Stimulated activated CD8-positive, alpha-beta memory T cell treated with anti-CD3 and anti-CD28 coated beads, Interleukin-7, amount 100 ng/mL, for 1 hour (primary cell): ENCODE results near the gene IFNB1.

Experiments
- DNase-seq, 2 donors: peaks; one replicate each; pipeline ENCODE4 v3.0.0-alpha.2; 2020; ENCODE audit warnings: low read depth in 2 of 2

IFNB1 gene

GRCh38 chr9:21077781-21078180 lies at the start of gene IFNB1:
TSS of gene IFNB1 (minus strand) at chr9:21077942. CDS start at chr9:21077869, 73 bp downstream.
- no peak for DNase-seq

GRCh38 chr9:21121595-21122251 lies 44.0 kb upstream of the IFNB1 start:
- no peak for DNase-seq

DNA sequence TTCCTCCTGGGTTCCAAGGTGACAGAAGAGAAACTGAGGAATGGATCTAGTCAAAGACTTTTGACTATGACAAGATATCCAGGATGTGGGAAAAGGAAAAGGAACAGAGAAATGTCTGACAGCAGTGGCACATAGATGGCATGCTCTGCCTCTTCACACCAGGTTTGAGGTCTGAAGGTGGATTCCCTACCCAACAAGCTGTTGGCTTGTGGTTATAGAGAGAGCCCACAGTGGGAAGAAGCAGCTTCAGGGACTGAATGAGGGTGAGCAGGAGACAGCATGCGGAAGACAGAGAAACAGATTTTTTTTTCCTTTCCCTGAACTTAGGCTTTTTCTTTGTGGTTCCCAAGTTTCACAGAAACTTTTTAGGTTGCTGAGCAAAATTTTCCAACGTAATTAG lies 43.3 kb upstream of the IFNB1 start:
- DNase-seq = no peak

- no peak for DNase-seq
These were observed 41.5 kb upstream of the IFNB1 start for GRCh38 chr9:21119093-21119770.

DNA sequence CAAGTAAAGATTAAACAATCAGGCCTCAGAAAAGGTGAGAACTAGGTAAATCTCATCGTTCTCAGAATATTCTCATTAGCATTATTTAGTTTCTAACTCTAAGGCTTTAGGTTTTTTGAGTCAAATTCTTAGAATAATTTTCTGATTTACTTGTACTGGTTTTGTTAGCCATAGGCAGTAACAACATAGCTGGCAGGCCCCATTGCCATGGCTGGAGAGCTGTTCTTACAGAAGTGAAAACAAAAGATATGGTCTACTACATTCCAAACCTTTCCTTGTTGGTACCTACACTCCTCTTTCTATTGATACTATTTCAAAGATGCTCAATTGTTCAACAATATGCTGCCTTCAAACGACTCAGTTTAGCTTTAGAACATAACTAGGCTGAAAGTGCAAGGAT lies 36.6 kb upstream of the IFNB1 start:
- DNase-seq = no peak

DNA sequence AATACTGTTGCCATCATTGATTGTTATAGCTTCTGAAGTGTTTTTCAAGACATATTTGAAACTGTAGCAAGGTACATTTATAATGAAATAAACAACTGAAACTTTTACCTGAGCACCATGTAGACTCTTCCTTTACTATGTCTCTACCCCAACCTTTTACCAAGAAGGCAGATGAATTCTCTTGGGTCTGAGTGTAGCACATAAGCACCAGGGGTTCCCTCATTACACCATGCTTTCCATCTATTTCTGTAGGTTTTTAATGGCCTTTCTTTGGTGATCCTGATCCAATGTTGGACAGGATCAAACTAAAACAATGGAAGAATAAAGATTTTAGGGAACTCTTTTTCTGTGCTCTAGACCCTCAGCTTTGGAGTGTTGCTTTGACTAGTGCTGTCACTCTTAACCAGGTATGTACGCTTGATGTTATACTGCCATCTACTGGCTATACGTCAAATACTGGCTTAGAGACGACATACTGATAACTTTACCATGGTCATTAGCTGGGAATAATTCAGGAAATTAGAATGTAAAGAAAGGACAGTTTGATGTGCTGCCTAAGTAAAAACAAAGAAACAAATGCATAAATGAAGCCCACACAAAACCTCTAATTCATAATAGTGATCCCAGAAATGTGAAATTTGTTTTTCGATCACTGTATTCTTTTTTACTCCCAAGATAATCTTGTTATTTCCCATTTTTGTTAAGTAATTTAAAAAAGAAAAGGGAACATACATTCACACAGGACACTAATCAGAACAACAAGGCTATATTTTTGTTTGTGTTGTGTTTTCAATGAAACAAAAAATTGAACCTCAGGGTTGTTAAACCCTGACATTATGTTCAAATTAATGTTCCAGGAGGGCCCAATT lies 33.2 kb upstream of the IFNB1 start:
- DNase-seq = no peak

DNA sequence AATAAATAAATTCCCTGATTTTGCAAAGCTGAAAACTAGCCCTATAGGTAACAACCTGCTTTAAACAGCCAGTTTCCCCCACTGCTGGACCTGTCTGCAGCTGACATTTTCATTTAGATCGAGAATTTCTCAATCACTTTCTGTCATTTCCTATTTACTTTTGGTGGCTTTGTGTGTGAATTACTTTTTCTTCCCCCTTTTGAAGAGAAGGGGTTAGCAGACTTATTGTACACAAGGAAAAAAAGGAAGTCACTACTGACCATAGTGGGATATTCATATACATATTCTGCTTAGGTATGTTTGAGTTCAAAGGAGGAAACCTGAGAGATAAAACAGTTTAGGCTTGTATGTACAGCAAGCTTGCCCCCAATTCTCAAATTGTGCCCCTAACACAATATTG lies 27.0 kb upstream of the IFNB1 start:
- no peak for DNase-seq

DNA sequence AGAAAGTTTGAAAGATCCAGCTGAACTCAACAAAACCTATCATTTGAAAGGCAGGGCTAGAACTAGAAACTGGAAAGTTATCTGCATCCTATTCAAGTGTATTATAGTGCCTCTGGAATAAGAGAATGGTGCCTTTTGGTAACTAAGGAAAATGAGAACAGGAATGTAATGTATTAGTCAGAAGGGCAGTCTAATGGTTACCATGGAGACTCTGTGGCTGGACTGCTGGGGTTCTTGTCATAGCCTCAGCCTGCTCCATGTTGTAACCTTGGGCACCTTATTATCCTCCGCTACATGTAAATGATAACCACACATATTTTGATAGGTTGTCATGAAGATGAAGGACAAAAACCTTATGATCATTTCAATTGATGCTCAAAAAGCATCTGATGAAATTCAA lies 24.6 kb upstream of the IFNB1 start:
- no peak for DNase-seq

DNA sequence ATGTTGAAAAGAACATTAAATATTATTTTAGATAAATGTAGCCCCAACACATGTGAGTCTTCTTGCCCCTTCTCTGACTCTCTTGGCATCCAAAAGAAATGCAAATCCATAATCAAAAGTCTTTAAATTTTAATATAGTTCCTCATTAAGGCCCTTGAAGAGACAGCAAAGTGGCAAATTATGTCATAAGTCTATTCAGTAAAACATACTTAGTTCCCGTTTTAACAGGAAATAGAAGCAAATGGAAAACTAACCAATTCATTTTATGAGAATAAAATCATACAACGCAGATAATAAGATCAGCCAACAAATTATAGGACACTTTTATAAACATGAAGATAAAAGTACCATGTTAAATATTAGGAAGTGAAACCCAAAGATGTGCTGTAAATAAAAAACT lies 20.1 kb upstream of the IFNB1 start:
- no peak for DNase-seq

- DNase-seq = no peak
These were observed 19.1 kb upstream of the IFNB1 start for GRCh38 chr9:21096901-21097255.

DNA sequence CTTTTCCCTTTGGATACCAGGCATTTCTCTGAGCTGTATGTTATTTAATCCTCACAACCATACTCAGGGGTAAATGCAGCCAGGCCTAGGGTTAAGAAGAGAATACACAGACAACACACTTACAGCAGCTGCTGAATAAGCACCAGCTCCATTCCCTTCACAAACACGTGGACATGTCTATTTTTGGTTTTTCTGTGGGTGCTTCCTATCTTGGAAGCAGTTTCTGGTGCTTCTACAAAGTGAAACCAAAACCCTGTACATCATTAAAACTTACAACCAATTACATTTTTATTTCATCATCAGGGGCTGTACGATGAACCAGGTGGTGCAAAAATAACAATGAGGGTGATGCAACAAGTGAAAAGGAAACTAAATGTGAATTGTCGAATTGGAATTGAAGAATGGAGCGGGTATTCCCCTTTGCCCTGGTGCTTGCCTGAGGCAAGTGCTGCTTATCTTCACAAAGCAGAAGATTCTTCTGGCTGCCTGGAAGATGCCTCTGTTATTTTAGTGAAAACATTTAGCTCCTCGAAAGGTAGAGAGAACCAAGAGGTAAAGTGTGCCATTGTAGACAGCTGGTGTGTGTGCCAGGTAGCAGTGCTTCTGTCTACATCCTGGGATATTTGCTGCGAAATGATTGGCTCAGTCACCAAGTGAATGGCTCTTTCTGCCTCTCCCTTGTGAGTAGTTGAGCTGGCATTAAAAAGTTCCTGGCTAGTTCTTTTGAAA lies 18.6 kb upstream of the IFNB1 start:
- no peak for DNase-seq

DNA sequence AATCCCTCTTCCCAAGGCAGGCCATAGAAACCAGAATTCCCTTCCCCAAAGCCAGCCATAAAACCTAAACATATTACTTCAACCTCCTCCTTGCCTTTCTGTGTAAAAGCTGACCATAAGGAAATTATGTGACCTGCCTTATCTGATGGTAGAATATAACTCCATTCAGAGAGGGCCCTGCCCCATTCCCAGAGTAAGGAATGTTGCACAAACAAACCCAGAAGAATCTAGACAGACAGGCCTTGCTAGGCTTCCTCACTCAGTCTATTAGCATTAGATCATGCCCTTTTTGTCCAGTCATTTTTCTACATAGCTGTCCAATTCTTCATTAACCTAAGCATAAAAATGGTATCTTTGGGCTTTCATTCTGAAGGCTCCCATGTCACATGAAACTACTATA lies 17.8 kb upstream of the IFNB1 start:
- no peak for DNase-seq

DNA sequence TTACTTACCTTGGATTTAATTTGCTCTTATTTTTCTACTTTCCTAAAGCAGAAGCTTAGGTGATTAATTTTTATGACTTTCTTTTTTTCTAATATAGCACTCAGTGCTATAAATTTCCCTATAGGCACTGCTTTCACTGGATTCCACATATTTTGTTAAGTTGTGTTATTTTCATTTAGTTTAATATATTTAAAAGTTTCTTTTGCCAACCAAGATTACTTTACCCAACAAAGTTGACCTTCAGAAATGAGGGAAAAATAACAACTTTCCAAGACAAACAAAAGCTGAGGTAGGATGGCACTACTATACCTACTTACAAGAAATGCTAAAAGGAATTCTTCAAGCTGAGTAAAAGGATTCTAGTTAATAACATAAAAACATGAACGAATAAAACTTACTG lies 8.8 kb upstream of the IFNB1 start:
- DNase-seq = no peak

DNA sequence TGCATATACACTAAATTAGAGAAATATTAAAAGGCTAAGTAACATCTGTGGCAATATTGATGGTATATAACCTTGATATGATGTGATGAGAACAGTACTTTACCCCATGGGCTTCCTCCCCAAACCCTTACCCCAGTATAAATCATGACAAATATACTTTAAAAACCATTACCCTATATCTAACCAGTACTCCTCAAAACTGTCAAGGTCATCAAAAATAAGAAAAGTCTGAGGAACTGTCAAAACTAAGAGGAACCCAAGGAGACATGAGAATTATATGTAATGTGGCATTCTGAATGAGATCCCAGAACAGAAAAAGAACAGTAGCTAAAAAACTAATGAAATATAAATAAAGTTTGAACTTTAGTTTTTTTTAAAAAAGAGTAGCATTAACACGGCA lies 7.3 kb upstream of the IFNB1 start:
- no peak for DNase-seq

DNA sequence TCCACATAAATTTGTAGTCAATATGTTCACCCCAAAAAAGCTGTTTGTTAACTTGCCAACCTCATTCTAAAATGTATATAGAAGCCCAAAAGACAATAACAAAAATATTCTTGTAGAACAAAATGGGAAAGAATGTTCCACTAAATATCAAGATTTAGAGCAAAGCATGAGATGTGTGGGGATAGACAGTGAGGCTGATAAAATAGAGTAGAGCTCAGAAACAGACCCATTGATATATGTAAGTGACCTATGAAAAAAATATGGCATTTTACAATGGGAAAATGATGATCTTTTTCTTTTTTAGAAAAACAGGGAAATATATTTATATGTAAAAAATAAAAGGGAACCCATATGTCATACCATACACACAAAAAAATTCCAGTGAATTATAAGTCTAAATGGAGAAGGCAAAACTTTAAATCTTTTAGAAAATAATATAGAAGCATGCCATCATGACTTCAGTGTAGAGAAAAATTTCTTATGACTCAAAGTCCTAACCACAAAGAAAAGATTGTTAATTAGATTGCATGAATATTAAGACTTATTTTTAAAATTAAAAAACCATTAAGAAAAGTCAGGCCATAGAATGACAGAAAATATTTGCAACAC lies 6.6 kb upstream of the IFNB1 start:
- no peak for DNase-seq

DNA sequence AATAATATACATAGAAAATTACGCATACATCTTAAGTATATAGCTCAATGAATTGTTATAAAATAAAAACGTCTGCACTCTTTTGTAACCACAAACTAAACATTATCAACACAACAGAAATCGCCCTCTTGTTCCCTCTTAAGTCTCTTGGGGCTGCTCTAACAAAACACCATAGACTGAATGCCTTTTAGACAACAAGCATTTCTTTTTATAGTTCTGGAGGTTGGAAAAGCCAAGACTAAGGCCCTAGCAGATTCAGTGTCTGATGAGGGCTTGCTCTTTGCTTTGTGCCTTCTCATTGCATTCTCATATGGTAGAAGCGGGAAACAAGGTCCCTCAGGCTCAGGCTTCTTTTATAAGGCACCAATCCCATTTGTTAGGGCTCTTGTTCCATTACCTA lies 4.9 kb upstream of the IFNB1 start:
- no peak for DNase-seq

DNA sequence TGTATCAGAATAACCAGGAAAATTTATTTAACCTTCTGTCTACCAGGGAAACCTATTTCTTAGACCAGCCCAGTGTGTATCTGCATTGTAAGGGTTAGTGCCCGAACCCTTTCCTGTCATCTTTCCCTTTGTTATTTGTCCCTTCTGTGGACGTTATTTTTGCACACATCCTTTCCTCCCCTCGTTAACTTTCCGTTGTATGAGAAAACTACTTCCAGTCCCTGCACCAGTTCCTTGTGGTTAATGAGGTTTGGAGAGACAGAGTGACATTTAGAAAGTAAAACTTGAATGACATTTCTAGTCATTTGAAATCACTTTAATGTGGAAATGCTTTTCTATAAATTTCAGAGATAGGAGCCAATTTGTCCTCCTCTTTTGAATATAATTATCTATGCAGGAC lies 4.3 kb upstream of the IFNB1 start:
- no peak for DNase-seq

GRCh38 chr9:21081451-21081850 lies 3.7 kb upstream of the IFNB1 start:
- no peak for DNase-seq

GRCh38 chr9:21080793-21081192 lies 3.1 kb upstream of the IFNB1 start:
- no peak for DNase-seq

DNA sequence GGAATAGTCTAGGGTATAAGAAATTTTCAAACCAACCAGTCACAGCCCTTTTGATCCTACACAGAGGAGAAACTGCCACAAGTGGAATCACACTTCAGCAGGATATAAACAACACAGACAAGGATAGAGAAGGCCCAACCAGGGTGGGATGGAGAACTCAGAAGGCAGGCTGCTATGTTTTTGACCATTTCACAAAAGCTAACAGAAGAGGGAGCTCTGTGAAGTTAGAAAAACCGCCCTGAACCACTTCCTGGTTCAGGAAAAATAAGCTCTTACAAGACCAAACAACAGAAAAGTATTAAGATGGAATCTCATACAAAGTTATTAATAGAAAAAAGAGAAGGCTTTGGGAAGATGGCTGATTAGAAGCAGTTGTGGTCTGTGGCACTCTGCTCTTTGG lies 960 bp upstream of the IFNB1 start:
- no peak for DNase-seq

DNA sequence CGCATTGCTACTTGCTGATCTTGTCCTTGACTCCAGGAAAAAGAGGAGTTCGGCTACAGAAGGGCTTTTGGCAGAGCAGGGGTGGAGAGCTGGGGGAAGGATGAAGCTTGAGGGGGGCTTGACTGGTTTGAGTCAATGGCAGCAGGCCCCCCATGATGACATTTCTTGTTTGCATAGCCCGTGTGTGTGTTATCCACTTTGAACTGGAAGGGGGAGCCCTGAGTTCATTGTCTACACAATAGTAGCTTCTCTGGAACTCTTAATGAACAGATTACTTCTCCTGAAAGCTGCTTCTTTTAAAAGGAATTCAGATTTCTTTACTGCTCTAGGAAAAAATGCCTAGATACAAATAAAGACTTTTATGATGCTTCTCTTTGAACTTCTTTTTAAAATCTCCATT lies 2.3 kb downstream of the IFNB1 start:
- no peak for DNase-seq

DNA sequence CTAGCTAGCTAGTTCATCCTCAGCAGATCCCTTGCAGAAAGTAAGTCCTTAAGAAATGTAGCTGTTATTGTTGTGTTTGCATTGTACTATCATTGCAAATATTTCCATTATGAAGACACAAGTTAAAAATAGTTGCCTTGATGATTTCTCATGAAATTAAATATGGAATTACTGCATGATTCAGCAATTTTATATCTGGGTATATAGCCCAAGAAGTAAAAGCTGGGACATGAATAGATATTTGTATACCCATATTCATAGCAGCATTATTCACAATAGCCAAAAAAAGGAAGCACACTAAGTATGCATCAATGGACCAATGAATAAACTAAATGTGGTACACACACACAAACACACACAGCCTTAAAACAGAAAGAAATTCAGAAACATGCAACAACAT lies 6.8 kb downstream of the IFNB1 start:
- no peak for DNase-seq
